ENCODE results near the gene GALNT13.

DNA sequence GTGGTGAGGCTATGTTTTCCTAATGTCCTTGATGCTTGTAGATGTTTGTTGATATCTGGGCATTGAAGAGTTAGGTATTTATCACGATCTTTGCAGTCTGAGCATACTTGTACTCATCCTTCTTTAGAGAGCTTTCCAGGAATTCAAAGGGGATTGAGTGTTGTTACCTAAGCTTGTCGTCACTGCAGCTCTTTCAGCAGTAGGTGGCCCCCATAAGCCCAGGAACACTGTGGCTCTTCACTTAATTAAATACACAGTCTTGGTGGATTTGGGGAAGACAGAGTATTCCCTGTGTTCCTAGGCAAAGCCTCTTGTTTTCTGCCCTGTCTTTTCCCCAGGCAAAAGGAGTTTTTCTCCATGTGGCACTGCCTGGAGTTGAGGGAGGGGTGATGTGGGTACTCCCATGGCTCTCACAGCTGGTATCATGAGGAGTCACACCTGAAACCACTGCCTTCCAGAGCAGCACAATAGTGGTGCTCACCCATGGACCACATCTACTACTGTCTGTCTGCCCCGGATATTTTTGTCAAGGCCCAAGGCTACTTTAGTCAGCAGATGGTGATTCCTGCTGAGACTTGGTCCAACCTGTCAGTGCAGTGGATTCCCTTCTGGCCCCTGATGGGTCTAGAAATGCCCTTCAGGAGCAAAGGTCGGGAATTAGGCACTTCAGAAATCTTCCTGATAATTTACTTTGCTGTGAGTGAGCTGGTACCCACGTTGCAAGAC, 95.7 kb downstream of the GALNT13 start:
- TF ChIP-seq CTCF (IDR thresholded peaks at IDR 0.05; ENCODE audit: low read depth, low read length, missing input control) (no peak), JUND (IDR thresholded peaks at IDR 0.05) (no peak), YY1 (IDR thresholded peaks at IDR 0.05) (no peak), REST (IDR thresholded peaks at IDR 0.05) (no peak), GABPA (IDR thresholded peaks at IDR 0.05 in 1 of 2, conservative IDR thresholded peaks at IDR 0.05 in 1 of 2) (no peak), HNF4G (IDR thresholded peaks at IDR 0.05) (no peak), SP1 (IDR thresholded peaks at IDR 0.05) (no peak)
- TF ChIP-seq, protein P1, sequence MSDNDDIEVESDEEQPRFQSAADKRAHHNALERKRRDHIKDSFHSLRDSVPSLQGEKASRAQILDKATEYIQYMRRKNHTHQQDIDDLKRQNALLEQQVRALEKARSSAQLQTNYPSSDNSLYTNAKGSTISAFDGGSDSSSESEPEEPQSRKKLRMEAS (IDR thresholded peaks at IDR 0.05), result no peak

Data from liver (tissue), 3 donors.